A673 (cell line): ENCODE results near the gene PNPLA6. TPM values are rescaled to one million over a fixed set of nuclear protein-coding genes. Genes with fewer than 3 reads are reported as not detected.

Experiments used
- BruUV-seq: library from RNA; stranded (reverse); fragments of 400-500 nt; replicated peaks from 2 replicates; lab custom pipeline; 2021; lab: Mats Ljungman, UMichigan
- CTCF ChIA-PET: fragments of 300-600 bp; sonication (Branson Sonifier 250); formaldehyde crosslinking; loops from one replicate; lab custom pipeline; 2022; ENCODE audit warnings: antibody characterized with exemption; lab: Charles Lee
- POLR2A ChIA-PET: fragments of 300-600 bp; sonication (Branson Sonifier 250); formaldehyde crosslinking; loops from one replicate; lab custom pipeline; 2022; ENCODE audit warnings: antibody characterized with exemption; ENCODE audit not compliant: low non-redundant PET; lab: Charles Lee
- DNase-seq: peaks from one replicate; pipeline ENCODE4 v3.0.0-alpha.2; 2015; ENCODE audit warnings: low spot score
- H3K27ac ChIP-seq: fragments of 200-600 bp; sonication (generic); 2 replicates; pipeline ENCODE4 v1.5.1; 2016; ENCODE audit warnings: mixed run types, low read depth, mild to moderate bottlenecking, mixed read lengths, antibody characterized with exemption, low read length; ENCODE audit not compliant: poor library complexity, severe bottlenecking
- H3K27me3 ChIP-seq: fragments of 200-600 bp; sonication (generic); replicated peaks from 2 replicates; pipeline ENCODE4 v1.6.1; 2017; ENCODE audit warnings: mixed run types, low read depth, mild to moderate bottlenecking, mixed read lengths, antibody characterized with exemption, low read length; ENCODE audit not compliant: insufficient read depth, poor library complexity
- H3K36me3 ChIP-seq: fragments of 200-600 bp; sonication (generic); 2 replicates; pipeline ENCODE4 v1.6.1; 2016; ENCODE audit warnings: mixed run types, mild to moderate bottlenecking, mixed read lengths, antibody characterized with exemption, low read length; ENCODE audit not compliant: insufficient read depth, poor library complexity, severe bottlenecking
- H3K4me1 ChIP-seq: fragments of 200-600 bp; sonication (generic); 2 replicates; pipeline ENCODE4 v1.6.1; 2017; ENCODE audit warnings: mixed run types, mild to moderate bottlenecking, mixed read lengths, antibody characterized with exemption, low read length; ENCODE audit not compliant: insufficient read depth, poor library complexity, severe bottlenecking
- H3K4me3 ChIP-seq: fragments of 200-600 bp; sonication (generic); 2 replicates; pipeline ENCODE4 v1.5.1; 2016; ENCODE audit warnings: low read depth, mixed run types, mild to moderate bottlenecking, mixed read lengths, low read length; ENCODE audit not compliant: poor library complexity, severe bottlenecking
- H3K9me3 ChIP-seq: fragments of 200-600 bp; sonication (generic); 2 replicates; pipeline ENCODE4 v1.6.1; 2016; ENCODE audit warnings: mixed run types, low read depth, mild to moderate bottlenecking, mixed read lengths, antibody characterized with exemption, low read length; ENCODE audit not compliant: poor library complexity, severe bottlenecking
- EZH2 ChIP-seq: fragments of 200-600 bp; sonication (generic); IDR thresholded peaks from 2 replicates; pipeline ENCODE4 v1.6.1; 2017; ENCODE audit warnings: borderline replicate concordance, low read depth, mild to moderate bottlenecking, mixed read lengths, antibody characterized with exemption, low read length; ENCODE audit not compliant: poor library complexity, severe bottlenecking
- intact Hi-C: fragments of 100-400 bp; cut with micrococcal nuclease; formaldehyde crosslinking; loops from one replicate; pipeline ENCODE4 v1.10.0; 2022; ENCODE audit not compliant: unreplicated experiment
- total RNA-seq: library from RNA; stranded (reverse); gene quantifications from 2 replicates; pipeline ENCODE4 v1.2.3, GENCODE V29; 2021
- TF ChIP-seq, protein P1 (sequence below): fragments of 300-800, 200-600 bp; sonication (generic); conservative IDR thresholded peaks from 2 replicates; pipeline ENCODE4 v1.5.1; 2017; ENCODE audit warnings: low read depth, mild to moderate bottlenecking, antibody characterized with exemption, low read length, moderate library complexity, mixed read lengths

Gene PNPLA6
- total RNA-seq, 1 experiment from 2014 or later = 70.4 TPM

DNA sequence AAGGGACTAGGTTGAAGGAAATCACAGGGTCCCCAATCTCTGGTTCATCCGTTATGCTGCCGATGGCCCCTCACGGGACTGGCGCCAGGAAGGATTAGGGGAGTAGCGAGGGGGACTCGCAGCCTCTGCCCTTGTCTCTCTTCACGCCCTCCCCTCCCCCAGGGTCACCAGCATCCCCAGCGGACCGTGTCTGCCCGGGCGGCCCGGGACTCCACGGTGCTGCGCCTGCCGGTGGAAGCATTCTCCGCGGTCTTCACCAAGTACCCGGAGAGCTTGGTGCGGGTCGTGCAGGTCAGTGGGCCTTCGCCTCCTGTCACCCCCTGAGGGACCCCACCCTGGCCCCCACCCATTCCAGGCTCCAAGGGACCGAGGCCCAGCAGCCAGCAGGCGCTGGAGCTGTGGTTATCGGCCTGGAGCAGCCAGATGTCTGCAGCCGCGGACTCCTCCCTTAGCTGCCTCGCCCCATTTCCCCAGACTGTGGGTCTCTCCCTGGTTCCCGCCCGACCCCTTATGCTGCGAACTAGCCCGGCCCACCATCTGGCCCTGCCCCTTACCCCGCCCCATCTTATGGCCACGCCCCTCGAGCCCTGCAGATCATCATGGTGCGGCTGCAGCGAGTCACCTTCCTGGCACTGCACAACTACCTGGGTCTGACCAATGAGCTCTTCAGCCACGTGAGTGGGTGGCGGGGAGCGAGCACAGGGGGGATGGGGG, 5.4 kb downstream of the PNPLA6 start:
- Histone ChIP-seq H3K27me3 (no peaks in the 10 kb centered on the region), H3K4me3 (no peak overlapping the region), H3K4me1 (no peaks in the 10 kb centered on the region), H3K9me3 (no peaks in the 10 kb centered on the region), H3K36me3 (peaks cover 7% of the 10 kb centered on the region), H3K27ac (no peak overlapping the region)
- ChIA-PET POLR2A (no interaction called here), CTCF (interaction anchor here (0.6 kb wide), 2 partner anchors 172 to 1678 kb away, joined by 3 to 14 read pairs; no protein-coding TSS in a partner anchor)
- intact Hi-C loops = no loop called here
- no TSS peak for BruUV-seq
- peak; percentile 43 for DNase-seq
- TF ChIP-seq EZH2 = no peak
- TF ChIP-seq, protein P1, sequence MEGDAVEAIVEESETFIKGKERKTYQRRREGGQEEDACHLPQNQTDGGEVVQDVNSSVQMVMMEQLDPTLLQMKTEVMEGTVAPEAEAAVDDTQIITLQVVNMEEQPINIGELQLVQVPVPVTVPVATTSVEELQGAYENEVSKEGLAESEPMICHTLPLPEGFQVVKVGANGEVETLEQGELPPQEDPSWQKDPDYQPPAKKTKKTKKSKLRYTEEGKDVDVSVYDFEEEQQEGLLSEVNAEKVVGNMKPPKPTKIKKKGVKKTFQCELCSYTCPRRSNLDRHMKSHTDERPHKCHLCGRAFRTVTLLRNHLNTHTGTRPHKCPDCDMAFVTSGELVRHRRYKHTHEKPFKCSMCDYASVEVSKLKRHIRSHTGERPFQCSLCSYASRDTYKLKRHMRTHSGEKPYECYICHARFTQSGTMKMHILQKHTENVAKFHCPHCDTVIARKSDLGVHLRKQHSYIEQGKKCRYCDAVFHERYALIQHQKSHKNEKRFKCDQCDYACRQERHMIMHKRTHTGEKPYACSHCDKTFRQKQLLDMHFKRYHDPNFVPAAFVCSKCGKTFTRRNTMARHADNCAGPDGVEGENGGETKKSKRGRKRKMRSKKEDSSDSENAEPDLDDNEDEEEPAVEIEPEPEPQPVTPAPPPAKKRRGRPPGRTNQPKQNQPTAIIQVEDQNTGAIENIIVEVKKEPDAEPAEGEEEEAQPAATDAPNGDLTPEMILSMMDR = no peak

DNA sequence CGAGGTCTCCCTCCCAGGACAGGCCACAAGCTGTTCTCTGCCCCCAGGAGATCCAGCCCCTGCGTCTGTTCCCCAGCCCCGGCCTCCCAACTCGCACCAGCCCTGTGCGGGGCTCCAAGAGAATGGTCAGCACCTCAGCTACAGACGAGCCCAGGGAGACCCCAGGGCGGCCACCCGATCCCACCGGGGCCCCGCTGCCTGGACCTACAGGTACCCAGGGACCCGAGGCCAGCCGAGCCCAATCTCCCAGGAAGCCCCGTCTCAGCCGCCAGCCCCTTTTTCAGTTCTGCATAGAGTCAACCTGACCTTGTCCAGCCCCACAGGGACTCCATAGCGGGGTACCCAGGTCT, 5.9 kb downstream of the PNPLA6 start:
- no peaks in the 10 kb centered on the region for H3K4me1 ChIP-seq
- no peaks in the 10 kb centered on the region for H3K27me3 ChIP-seq
- no peak overlapping the region for H3K4me3 ChIP-seq
- BruUV-seq = no TSS peak
- ChIA-PET CTCF (interaction anchor here (0.6 kb wide), 2 partner anchors 173 to 1679 kb away, joined by 3 to 14 read pairs; no protein-coding TSS in a partner anchor), POLR2A (no interaction called here)
- H3K27ac ChIP-seq = no peak overlapping the region
- peaks cover 7% of the 10 kb centered on the region for H3K36me3 ChIP-seq
- H3K9me3 ChIP-seq = no peaks in the 10 kb centered on the region
- TF ChIP-seq, protein P1 = no peak
- no peak for TF ChIP-seq EZH2
- no peak for DNase-seq
- intact Hi-C loops = no loop called here

DNA sequence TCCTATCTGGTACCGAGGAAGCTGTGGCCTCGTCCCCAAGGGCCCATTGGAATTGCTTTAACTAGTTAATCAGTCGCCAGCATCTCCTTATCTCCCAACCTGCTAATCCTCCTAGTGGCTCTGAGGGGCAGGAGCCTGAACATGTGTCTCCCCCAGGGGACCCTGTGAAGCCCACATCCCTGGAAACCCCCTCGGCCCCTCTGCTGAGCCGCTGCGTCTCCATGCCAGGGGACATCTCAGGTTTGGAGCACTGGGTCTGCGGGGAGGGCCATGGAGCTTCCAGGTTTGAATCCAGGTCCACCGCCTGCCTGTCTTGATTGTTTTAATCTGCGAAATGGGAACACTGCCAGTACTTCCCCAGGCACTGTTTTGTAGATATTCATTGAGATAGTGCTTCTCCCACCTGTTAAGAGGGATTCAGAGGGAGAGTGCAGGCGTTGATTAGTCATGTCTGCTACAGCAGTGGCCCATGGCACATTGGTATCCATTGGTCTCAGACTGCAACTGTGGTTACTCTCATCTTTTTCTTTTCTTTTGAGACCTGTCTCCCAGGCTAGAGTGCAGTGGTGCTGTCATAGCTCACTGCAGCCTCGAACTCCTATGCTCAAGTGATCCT, 6.4 kb downstream of the PNPLA6 start:
- no peaks in the 10 kb centered on the region for H3K27me3 ChIP-seq
- H3K9me3 ChIP-seq = no peaks in the 10 kb centered on the region
- peaks cover 7% of the 10 kb centered on the region for H3K36me3 ChIP-seq
- TF ChIP-seq, protein P1 = no peak
- no peak for TF ChIP-seq EZH2
- H3K4me1 ChIP-seq = no peaks in the 10 kb centered on the region
- BruUV-seq = no TSS peak
- ChIA-PET CTCF (no interaction called here), POLR2A (no interaction called here)
- H3K4me3 ChIP-seq = no peak overlapping the region
- H3K27ac ChIP-seq = no peak overlapping the region
- intact Hi-C loops = no loop called here
- DNase-seq = no peak
